WERI-Rb-1 (cell line): Measurements from ENCODE around the gene RACGAP1.

Experiments used
- DNase-seq: peaks from one replicate; pipeline ENCODE4 v3.0.0-alpha.2; 2020
- H3K27ac ChIP-seq: fragments of 250-450 bp; sonication (Bioruptor Pico); 2 replicates; pipeline ENCODE4 v1.5.1; 2020; ENCODE audit warnings: mild to moderate bottlenecking, moderate library complexity
- H3K27me3 ChIP-seq: fragments of 250-450 bp; sonication (Bioruptor Pico); 2 replicates; pipeline ENCODE4 v1.5.1; 2021; ENCODE audit warnings: mild to moderate bottlenecking, low read depth, moderate library complexity; ENCODE audit not compliant: insufficient read depth, severe bottlenecking
- H3K36me3 ChIP-seq: fragments of 250-450 bp; sonication (Bioruptor Pico); 2 replicates; pipeline ENCODE4 v1.5.1; 2020; ENCODE audit warnings: mild to moderate bottlenecking, moderate library complexity
- H3K4me3 ChIP-seq: 2 replicates; pipeline ENCODE4 v1.5.1; 2011; ENCODE audit warnings: low read depth, mild to moderate bottlenecking, control low read depth, low read length
- H3K9me3 ChIP-seq: fragments of 250-450 bp; sonication (Bioruptor Pico); 2 replicates; pipeline ENCODE4 v1.5.1; 2021; ENCODE audit warnings: mild to moderate bottlenecking, moderate library complexity; ENCODE audit not compliant: severe bottlenecking
- CTCF ChIP-seq: IDR thresholded peaks from 2 replicates; pipeline ENCODE4 v1.5.1; 2011; ENCODE audit warnings: low read depth, mild to moderate bottlenecking, control low read depth, inconsistent platforms, low read length

Gene RACGAP1

GRCh38 chr12:50022903-50023302 is 2.4 kb downstream of the RACGAP1 start:
- no peak overlapping the region for H3K27ac ChIP-seq
- no peaks in the 10 kb centered on the region for H3K9me3 ChIP-seq
- TF ChIP-seq CTCF: no peak
- DNase-seq: no peak
- H3K4me3 ChIP-seq: no peak overlapping the region
- H3K36me3 ChIP-seq: peaks cover 36% of the 10 kb centered on the region
- H3K27me3 ChIP-seq: no peaks in the 10 kb centered on the region

GRCh38 chr12:50021031-50021430 is 4.3 kb downstream of the RACGAP1 start:
- peaks cover 52% of the 10 kb centered on the region for H3K36me3 ChIP-seq
- H3K27ac ChIP-seq: no peak overlapping the region

GRCh38 chr12:50019524-50019923 is 5.8 kb downstream of the RACGAP1 start:
- DNase-seq: no peak
- Histone ChIP-seq H3K27ac (no peak overlapping the region), H3K9me3 (no peaks in the 10 kb centered on the region), H3K36me3 (peaks cover 64% of the 10 kb centered on the region), H3K4me3 (no peak overlapping the region), H3K27me3 (no peaks in the 10 kb centered on the region)
- TF ChIP-seq CTCF: no peak

More at GRCh38 chr12:50021031-50021430, 4.3 kb downstream of the RACGAP1 start:
- Histone ChIP-seq H3K4me3 (no peak overlapping the region), H3K9me3 (no peaks in the 10 kb centered on the region), H3K27me3 (no peaks in the 10 kb centered on the region)
- no peak for DNase-seq
- no peak for TF ChIP-seq CTCF

GRCh38 chr12:50018968-50019367 is 6.3 kb downstream of the RACGAP1 start:
- no peak for TF ChIP-seq CTCF
- no peak for DNase-seq
- Histone ChIP-seq H3K4me3 (no peak overlapping the region), H3K27ac (no peak overlapping the region), H3K9me3 (no peaks in the 10 kb centered on the region), H3K27me3 (no peaks in the 10 kb centered on the region), H3K36me3 (peaks cover 70% of the 10 kb centered on the region)

GRCh38 chr12:50018154-50018553 is 7.1 kb downstream of the RACGAP1 start:
- no peak overlapping the region for H3K27ac ChIP-seq
- H3K4me3 ChIP-seq: no peak overlapping the region
- peaks cover 73% of the 10 kb centered on the region for H3K36me3 ChIP-seq
- TF ChIP-seq CTCF: no peak
- no peaks in the 10 kb centered on the region for H3K27me3 ChIP-seq
- no peak for DNase-seq
- H3K9me3 ChIP-seq: no peaks in the 10 kb centered on the region

GRCh38 chr12:50017641-50018040 is 7.7 kb downstream of the RACGAP1 start:
- no peak for TF ChIP-seq CTCF
- DNase-seq: no peak
- Histone ChIP-seq H3K27me3 (no peaks in the 10 kb centered on the region), H3K27ac (no peak overlapping the region), H3K9me3 (no peaks in the 10 kb centered on the region), H3K4me3 (no peak overlapping the region), H3K36me3 (peaks cover 69% of the 10 kb centered on the region)
